Testis (tissue), 3 donors: ENCODE measurements around the gene IKBKE. TPM values are rescaled to one million over a fixed set of nuclear protein-coding genes. Genes with fewer than 3 reads are reported as not detected.

Experiments
- DNase-seq: peaks from one replicate; pipeline ENCODE4 v3.0.0-alpha.2; 2019
- H3K27ac ChIP-seq, 2 donors: fragments of 200-600 bp; sonication (generic); one replicate each; pipeline ENCODE4 v1.5.1; 2019
- H3K27me3 ChIP-seq: fragments of 200-600 bp; sonication (generic); one replicate; pipeline ENCODE4 v1.5.1; 2019
- H3K36me3 ChIP-seq: fragments of 200-600 bp; sonication (generic); one replicate; pipeline ENCODE4 v1.5.1; 2017; ENCODE audit warnings: low read depth; ENCODE audit errors: missing control alignments
- H3K4me1 ChIP-seq: fragments of 200-600 bp; sonication (generic); one replicate; pipeline ENCODE4 v1.5.1; 2019
- H3K4me3 ChIP-seq, 2 donors: fragments of 200-600 bp; sonication (generic); one replicate each; pipeline ENCODE4 v1.5.1; 2017 to 2019
- H3K9me3 ChIP-seq: fragments of 200-600 bp; sonication (generic); one replicate; pipeline ENCODE4 v1.5.1; 2017
- CTCF ChIP-seq, 3 experiments: fragments of 450-650 bp in 2 of 3; fragments of 200-600 bp in 1 of 3; sonication (generic) in 1 of 3; IDR thresholded peaks; one replicate each; pipeline ENCODE4 v1.5.1; 2016 to 2019; ENCODE audit warnings: antibody characterized with exemption in 3 of 3, mild to moderate bottlenecking in 2 of 3, moderate library complexity in 1 of 3
- POLR2A ChIP-seq: fragments of 450-650 bp; IDR thresholded peaks from one replicate; pipeline ENCODE4 v1.6.1; 2017; ENCODE audit warnings: antibody characterized with exemption, mild to moderate bottlenecking, moderate library complexity
- WGBS, 2 donors: methylation state at CpG; one replicate each; pipeline ENCODE4 v1.1.5; 2018; 5-methylcytosine and 5-hydroxymethylcytosine counted together
- intact Hi-C: fragments of 100-400 bp; cut with DNase I; formaldehyde crosslinking; loops from one replicate; pipeline ENCODE4 v1.15.1; 2023; ENCODE audit warnings: low total_unique reads
- polyA plus RNA-seq: library from polyadenylated mRNA; stranded (reverse); fragments of 350-450 nt; fragmentation: Illumina TruSeq; extraction: RNeasy Lipid Tissue Mini Kit (QIAGEN cat#74804); gene quantifications from one replicate; pipeline ENCODE4 v1.2.3, GENCODE V29; 2014; ENCODE audit warnings: low read depth, low replicate concordance; ENCODE audit not compliant: insufficient read depth
- total RNA-seq, 2 donors: library from RNA; depleted of rRNA; stranded (reverse); fragments of >200 nt; gene quantifications; one replicate each; pipeline ENCODE4 v1.2.3, GENCODE V29; 2016

IKBKE gene
- total and polyA plus RNA-seq, 3 donors from 2014 or later = 0.99 to 1.6 (median 1.0) TPM

- no peak for DNase-seq
- Histone ChIP-seq H3K9me3 (no peaks in the 10 kb centered on the region), H3K4me1 (no peaks in the 10 kb centered on the region), H3K27ac (no peak overlapping the region), H3K36me3 (no peaks in the 10 kb centered on the region), H3K4me3 (no peak overlapping the region), H3K27me3 (no peaks in the 10 kb centered on the region)
- WGBS, 2 donors = 92 to 96% methylated on average over 11 of the region's 11 CpGs
- intact Hi-C loops = no loop called here
- no peak for TF ChIP-seq POLR2A
- no peak for TF ChIP-seq CTCF (IDR thresholded peaks at IDR 0.05)
Measured at GRCh38 chr1:206456577-206457370, 13.5 kb upstream of the IKBKE start.

- 75 to 86% methylated on average over 5 to 6 of the region's 6 CpGs for WGBS, 2 donors
- Histone ChIP-seq H3K9me3 (no peaks in the 10 kb centered on the region), H3K36me3 (no peaks in the 10 kb centered on the region), H3K4me3 (no peak overlapping the region), H3K27ac (no peak overlapping the region), H3K4me1 (no peaks in the 10 kb centered on the region), H3K27me3 (no peaks in the 10 kb centered on the region)
- DNase-seq = no peak
- TF ChIP-seq CTCF (IDR thresholded peaks at IDR 0.05) (no peak), POLR2A (no peak)
- intact Hi-C loops = no loop called here
Measured at GRCh38 chr1:206457408-206458120, 12.7 kb upstream of the IKBKE start.

GRCh38 chr1:206459703-206460102 lies 10.6 kb upstream of the IKBKE start:
- Histone ChIP-seq H3K9me3 (no peaks in the 10 kb centered on the region), H3K4me1 (no peaks in the 10 kb centered on the region), H3K36me3 (no peaks in the 10 kb centered on the region), H3K4me3 (no peak overlapping the region), H3K27me3 (no peaks in the 10 kb centered on the region), H3K27ac (no peak overlapping the region)
- 96 to 98% methylated on average over 4 of the region's 4 CpGs for WGBS, 2 donors
- DNase-seq = no peak
- intact Hi-C loops = no loop called here
- no peak for TF ChIP-seq POLR2A
- TF ChIP-seq CTCF (IDR thresholded peaks at IDR 0.05) = no peak

- H3K36me3 ChIP-seq = no peaks in the 10 kb centered on the region
- intact Hi-C loops = no loop called here
- WGBS, 2 donors = 91 to 93% methylated on average over 13 to 17 of the region's 17 CpGs
- no peak for DNase-seq
- H3K27me3 ChIP-seq = no peaks in the 10 kb centered on the region
- H3K4me3 ChIP-seq = no peak overlapping the region
- H3K27ac ChIP-seq = no peak overlapping the region
- no peak for TF ChIP-seq POLR2A
- TF ChIP-seq CTCF (IDR thresholded peaks at IDR 0.05) = no peak
- no peaks in the 10 kb centered on the region for H3K9me3 ChIP-seq
- no peaks in the 10 kb centered on the region for H3K4me1 ChIP-seq
Measured at GRCh38 chr1:206460836-206461426, 9.3 kb upstream of the IKBKE start.
